Mammary epithelial cell (primary cell): Measurements from ENCODE around the gene RAB10.

ENCODE experiments used
- CTCF ChIP-seq, 2 donors: IDR thresholded peaks in 1 of 2; conservative IDR thresholded peaks in 1 of 2; 2 replicates each; pipeline ENCODE4 v1.5.1; 2011 to 2012; ENCODE audit warnings: inconsistent platforms in 2 of 2, low read length in 2 of 2, mild to moderate bottlenecking in 2 of 2, control low read depth in 1 of 2, low read depth in 1 of 2; ENCODE audit not compliant: insufficient read depth in 1 of 2; ENCODE audit errors: extremely low read depth in 1 of 2
- EZH2 ChIP-seq: IDR thresholded peaks from 2 replicates; pipeline ENCODE4 v1.6.1; 2012; ENCODE audit warnings: low read length, inconsistent platforms, borderline replicate concordance

GRCh38 chr2:26164641-26165211 is 130.8 kb downstream of the RAB10 start:
- no peak for TF ChIP-seq CTCF (conservative IDR thresholded peaks at IDR 0.05 in 1 of 2, IDR thresholded peaks at IDR 0.05 in 1 of 2; ENCODE audit: extremely low read depth in 1 of 2, insufficient read depth in 1 of 2, low read depth in 1 of 2, low read length in 2 of 2)
- no peak for TF ChIP-seq EZH2
